Brain pericyte (primary cell): ENCODE data around the gene TYMP.

ENCODE experiments used
- DNase-seq: peaks from one replicate; pipeline ENCODE4 v3.0.0-alpha.2; 2012; ENCODE audit warnings: low read depth, low spot score

Gene TYMP

GRCh38 chr22:50563413-50564160, 33.8 kb upstream of the TYMP start:
- no peak for DNase-seq

GRCh38 chr22:50562523-50563412, 33.0 kb upstream of the TYMP start, which contains the start of gene SYCE3:
Gene SYCE3 (minus strand): TSS chr22:50562919. CDS start chr22:50556405, 6,514 bp downstream.
- DNase-seq = peak; percentile 41

GRCh38 chr22:50561401-50562358, 31.9 kb upstream of the TYMP start:
- no peak for DNase-seq

GRCh38 chr22:50560034-50560433, 30.2 kb upstream of the TYMP start:
- no peak for DNase-seq

GRCh38 chr22:50556703-50557102, 26.9 kb upstream of the TYMP start:
- no peak for DNase-seq

GRCh38 chr22:50553310-50553709, 23.5 kb upstream of the TYMP start:
- no peak for DNase-seq

GRCh38 chr22:50551160-50551752, 21.4 kb upstream of the TYMP start:
- no peak for DNase-seq

GRCh38 chr22:50550395-50550794, 20.6 kb upstream of the TYMP start:
- DNase-seq = no peak

- DNase-seq = no peak
These were observed 19.3 kb upstream of the TYMP start for GRCh38 chr22:50548921-50549790.

GRCh38 chr22:50548040-50548920, 18.5 kb upstream of the TYMP start:
- no peak for DNase-seq

- DNase-seq = no peak
These were observed 17.6 kb upstream of the TYMP start for GRCh38 chr22:50547263-50547985.

- DNase-seq = no peak
These were observed 16.8 kb upstream of the TYMP start for GRCh38 chr22:50546326-50547262.

- DNase-seq = no peak
These were observed 15.9 kb upstream of the TYMP start, which contains the start of gene KLHDC7B for GRCh38 chr22:50545522-50546325. Gene KLHDC7B (plus strand): TSS chr22:50545899. CDS start chr22:50546244, 345 bp downstream.

- no peak for DNase-seq
These were observed 15.0 kb upstream of the TYMP start for GRCh38 chr22:50544746-50545253.

GRCh38 chr22:50544078-50544745, 14.4 kb upstream of the TYMP start:
- no peak for DNase-seq
